GM10266 (cell line): ENCODE measurements around the gene GMDS.

Experiments used
- DNase-seq: peaks from one replicate; pipeline ENCODE4 v3.0.0; 2012; ENCODE audit errors: extremely low spot score
- CTCF ChIP-seq: IDR thresholded peaks from 2 replicates; pipeline ENCODE4 v1.5.1; 2012; ENCODE audit warnings: mild to moderate bottlenecking, low read depth; ENCODE audit not compliant: control insufficient read depth, insufficient read depth; ENCODE audit errors: missing control alignments

GMDS gene

GRCh38 chr6:1910621-1911407 is 334.6 kb downstream of the GMDS start:
- DNase-seq, result no peak

GRCh38 chr6:1908784-1909183 is 336.6 kb downstream of the GMDS start:
- no peak for DNase-seq
- TF ChIP-seq CTCF, result no peak

More at GRCh38 chr6:1910621-1911407, 334.6 kb downstream of the GMDS start:
- TF ChIP-seq CTCF, result no peak

- TF ChIP-seq CTCF, result no peak
- no peak for DNase-seq
Observed at GRCh38 chr6:1906609-1907008, 338.8 kb downstream of the GMDS start.

GRCh38 chr6:1906014-1906413 is 339.4 kb downstream of the GMDS start:
- DNase-seq, result no peak
- TF ChIP-seq CTCF, result no peak

DNA sequence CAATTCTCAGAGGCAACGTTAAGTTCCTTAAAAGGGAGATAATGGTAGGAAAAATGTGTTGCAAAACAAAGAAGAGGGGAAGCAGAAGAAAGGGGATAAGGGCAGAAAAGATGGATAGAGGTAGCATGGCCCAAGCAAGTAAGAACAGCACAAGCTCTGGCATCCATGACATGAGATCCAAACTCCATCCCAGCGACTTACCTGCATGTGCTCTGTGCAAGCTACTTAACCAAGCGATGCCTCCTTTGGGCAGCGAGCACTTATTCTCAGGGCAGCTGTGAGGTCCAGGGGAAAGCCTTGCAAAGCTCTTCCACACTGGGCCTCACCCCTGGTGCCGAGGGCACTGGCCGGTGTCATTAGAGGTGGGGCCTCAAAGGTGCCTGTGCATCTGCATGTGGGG is 340.5 kb downstream of the GMDS start:
- no peak for DNase-seq
- no peak for TF ChIP-seq CTCF

DNA sequence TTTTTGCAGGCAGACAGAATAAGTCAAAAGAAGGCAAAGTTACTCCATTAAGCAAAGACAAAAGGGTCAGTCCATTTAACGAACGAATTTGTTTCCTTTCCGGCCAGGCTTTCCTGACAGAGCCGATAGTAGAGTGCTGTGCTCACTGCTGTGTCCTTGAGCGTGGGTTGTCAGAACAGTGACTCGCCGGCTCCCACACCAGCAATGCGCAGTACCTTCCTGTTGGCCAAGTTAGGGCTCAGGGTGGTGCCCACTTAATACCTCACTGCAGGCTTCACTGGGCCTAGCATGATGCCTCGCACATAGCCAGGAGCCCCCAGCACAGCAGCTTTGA is 341.0 kb downstream of the GMDS start:
- TF ChIP-seq CTCF, result no peak
- DNase-seq, result no peak

DNA sequence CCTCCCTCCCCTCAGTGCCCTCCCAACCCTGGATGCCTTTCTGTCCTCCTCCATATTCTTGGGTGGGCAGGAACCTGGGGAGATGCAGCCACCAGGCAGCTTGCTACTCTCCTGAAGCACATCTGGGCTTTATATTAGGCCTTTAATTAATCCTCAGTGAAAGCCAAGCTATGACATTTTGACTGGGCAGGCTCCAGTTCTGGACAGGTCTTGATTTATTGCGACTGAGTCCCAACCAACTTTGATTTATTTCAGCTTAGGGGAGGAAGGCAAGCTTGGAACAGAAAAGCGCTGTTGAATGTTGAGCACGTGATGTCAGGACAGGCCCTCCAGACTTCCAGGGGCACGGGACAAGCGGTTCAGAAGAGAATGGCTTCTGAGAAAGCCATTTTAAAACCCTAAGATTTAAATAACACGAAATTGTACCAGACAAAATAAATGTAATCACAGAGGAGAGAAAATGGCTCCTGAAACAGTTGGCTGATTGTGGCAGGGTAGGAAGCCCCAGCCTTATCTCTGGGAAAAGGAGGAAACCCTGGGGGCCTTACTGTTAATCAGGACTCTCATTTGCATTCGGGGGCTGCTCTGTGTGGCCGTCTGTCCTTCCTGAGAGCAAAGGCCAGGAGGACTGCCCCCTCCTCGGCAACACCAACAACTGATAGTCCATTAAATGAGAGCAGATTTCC is 341.5 kb downstream of the GMDS start:
- TF ChIP-seq CTCF, result no peak
- DNase-seq, result no peak
